NB4 (cell line): Measurements from ENCODE around the gene MAB21L1.

Experiments
- DNase-seq: peaks from one replicate; pipeline ENCODE4 v3.0.0; 2010; ENCODE audit warnings: low read depth
- H3K4me3 ChIP-seq: one replicate; pipeline ENCODE4 v1.5.1; 2011; ENCODE audit warnings: mild to moderate bottlenecking, low read depth, low read length, moderate library complexity
- MAX ChIP-seq: IDR thresholded peaks from 2 replicates; pipeline ENCODE4 v1.6.1; 2011; ENCODE audit warnings: low read depth, low read length
- MYC ChIP-seq: IDR thresholded peaks from 2 replicates; pipeline ENCODE4 v1.6.1; 2011; ENCODE audit warnings: low read depth, low read length
- POLR2A ChIP-seq: IDR thresholded peaks from 2 replicates; pipeline ENCODE4 v1.6.1; 2011; ENCODE audit warnings: mild to moderate bottlenecking; ENCODE audit not compliant: insufficient read length; ENCODE audit errors: extremely low read depth
- TF ChIP-seq, protein P1 (sequence below): IDR thresholded peaks from one replicate; pipeline ENCODE4 v1.5.1; 2012; ENCODE audit warnings: low read depth, low read length

MAB21L1 gene

DNA sequence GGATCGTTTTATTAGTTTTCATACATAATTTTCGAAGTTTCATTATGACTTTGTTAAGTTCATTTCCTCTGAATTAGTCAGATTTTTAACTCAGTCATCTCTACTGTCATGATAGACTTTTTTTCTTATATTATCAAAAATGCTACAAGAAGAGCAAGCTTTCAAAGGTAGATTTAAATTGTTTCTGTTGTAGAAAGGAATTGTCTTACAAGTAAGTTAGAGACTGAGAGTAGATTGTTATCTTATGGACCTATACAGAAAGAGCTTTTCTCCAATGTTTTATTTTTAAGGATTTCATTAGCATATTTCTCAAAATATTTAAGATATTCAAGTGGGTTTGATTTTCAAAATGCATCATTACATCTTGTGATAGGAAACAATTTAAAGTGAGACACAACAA is 2.7 kb downstream of the MAB21L1 start:
- no peak overlapping the region for H3K4me3 ChIP-seq
- no peak for DNase-seq
- TF ChIP-seq MYC (no peak), POLR2A (no peak), MAX (no peak)
- TF ChIP-seq, protein P1, sequence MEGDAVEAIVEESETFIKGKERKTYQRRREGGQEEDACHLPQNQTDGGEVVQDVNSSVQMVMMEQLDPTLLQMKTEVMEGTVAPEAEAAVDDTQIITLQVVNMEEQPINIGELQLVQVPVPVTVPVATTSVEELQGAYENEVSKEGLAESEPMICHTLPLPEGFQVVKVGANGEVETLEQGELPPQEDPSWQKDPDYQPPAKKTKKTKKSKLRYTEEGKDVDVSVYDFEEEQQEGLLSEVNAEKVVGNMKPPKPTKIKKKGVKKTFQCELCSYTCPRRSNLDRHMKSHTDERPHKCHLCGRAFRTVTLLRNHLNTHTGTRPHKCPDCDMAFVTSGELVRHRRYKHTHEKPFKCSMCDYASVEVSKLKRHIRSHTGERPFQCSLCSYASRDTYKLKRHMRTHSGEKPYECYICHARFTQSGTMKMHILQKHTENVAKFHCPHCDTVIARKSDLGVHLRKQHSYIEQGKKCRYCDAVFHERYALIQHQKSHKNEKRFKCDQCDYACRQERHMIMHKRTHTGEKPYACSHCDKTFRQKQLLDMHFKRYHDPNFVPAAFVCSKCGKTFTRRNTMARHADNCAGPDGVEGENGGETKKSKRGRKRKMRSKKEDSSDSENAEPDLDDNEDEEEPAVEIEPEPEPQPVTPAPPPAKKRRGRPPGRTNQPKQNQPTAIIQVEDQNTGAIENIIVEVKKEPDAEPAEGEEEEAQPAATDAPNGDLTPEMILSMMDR: no peak

GRCh38 chr13:35473206-35473775 is 3.2 kb downstream of the MAB21L1 start:
- TF ChIP-seq POLR2A (no peak), MAX (no peak), MYC (no peak)
- TF ChIP-seq, protein P1: no peak
- DNase-seq: no peak

DNA sequence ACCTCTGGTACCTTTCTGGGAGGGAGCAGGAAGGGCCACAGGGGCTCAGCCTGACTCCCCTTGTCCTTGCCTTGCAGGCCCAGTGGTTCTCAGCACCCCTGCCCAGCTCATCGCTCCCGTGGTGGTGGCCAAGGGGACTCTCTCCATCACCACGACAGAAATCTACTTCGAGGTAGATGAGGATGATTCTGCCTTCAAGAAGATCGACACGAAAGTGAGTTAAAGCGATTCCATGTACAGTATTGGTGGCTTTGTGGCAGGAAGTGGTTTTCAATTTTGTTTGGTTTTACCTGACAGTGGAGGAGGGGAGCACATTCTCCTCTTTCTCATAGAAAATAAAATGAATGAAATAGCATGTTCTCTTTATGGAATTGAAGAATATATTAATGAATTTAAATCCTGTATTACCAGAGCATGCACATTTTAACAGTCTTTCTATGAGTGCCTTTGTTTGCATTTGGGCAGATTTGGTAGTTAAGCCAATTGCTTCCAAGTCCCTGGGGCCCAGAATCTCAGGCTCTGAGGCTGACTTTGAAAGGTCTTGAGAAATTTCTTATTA is 4.1 kb downstream of the MAB21L1 start:
- H3K4me3 ChIP-seq: no peak overlapping the region
- DNase-seq: no peak
- TF ChIP-seq, protein P1: no peak
- TF ChIP-seq MYC: no peak
- TF ChIP-seq POLR2A: no peak
- no peak for TF ChIP-seq MAX

More at GRCh38 chr13:35473206-35473775, 3.2 kb downstream of the MAB21L1 start:
- no peak overlapping the region for H3K4me3 ChIP-seq

DNA sequence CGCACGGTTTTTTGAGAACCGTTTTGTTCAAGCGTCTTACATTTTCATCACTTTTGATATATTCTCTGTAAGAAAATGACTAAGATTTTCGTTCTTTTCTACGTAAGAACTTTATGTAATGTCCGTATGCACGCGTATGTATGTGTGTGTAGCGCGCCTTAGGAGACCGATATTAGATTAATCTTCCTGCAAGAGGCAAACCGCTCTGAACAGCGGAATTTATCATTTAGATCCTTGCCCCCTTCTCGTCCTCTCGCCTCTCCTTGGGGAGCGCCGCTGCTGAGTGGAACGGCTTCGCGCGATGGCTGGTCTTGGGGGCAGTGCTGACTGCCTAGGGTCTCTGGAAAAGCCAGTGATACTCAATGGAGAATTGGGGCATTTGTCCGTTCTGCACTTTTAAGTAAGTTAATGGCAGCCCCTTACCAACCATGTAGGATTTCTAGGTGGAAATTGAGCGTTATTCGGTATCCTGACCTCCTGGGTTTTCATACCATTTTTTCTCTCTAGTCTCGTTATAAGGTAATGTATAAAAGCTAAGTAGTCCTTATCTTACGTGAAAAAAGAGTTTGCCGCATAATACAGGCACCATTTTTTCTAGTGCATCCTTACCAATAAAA is 4.7 kb downstream of the MAB21L1 start:
- no peak for TF ChIP-seq POLR2A
- TF ChIP-seq MAX: no peak
- TF ChIP-seq, protein P1: no peak
- TF ChIP-seq MYC: no peak
- H3K4me3 ChIP-seq: no peak overlapping the region
- no peak for DNase-seq

DNA sequence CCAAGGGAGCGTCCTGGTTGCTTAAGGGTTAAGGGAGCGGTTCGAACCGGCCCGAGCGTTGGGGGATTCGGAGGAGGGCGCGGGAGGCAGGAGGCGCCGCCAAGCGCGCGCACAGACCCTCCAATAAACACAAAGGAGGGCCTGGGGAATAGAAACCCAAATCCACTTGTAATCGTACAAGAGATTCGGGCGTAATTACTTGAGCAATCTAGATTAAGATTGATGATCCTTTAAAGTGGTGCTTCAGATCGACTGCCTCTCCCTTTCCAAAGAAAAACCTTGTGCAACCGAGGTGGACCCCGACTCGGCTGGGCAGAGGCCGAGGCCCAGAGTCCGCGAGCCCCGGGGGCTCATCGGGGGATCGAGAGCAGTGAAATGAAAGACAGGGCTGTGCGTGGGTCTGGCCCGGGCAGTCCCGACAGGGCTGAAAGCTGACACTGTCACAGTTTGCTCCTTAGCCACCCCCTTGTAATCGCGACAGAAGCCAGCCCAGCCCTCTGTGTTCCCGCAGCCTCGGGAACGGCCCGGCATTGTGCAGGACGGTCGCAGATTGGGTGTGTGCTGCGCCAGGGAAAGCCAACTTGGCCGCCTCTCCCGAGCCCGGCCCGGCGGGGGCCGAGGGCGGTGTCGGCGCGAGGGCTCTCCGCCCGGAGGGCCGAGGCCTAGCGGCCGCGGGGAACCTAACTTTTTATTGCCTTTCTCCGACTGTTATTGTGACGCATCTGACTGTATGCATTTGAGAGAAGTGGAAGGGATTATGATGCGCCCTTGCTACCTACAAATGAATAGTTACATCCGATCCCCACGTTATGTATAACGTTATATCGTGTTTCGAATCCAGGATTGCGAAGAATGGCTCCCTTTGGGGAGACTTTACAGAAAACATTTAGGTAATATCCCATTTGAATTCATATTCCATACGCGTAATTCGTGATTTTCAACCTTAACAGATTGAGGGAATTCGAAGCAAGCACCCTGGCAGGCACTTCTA is 5.5 kb downstream of the MAB21L1 start:
- DNase-seq: no peak
- no peak for TF ChIP-seq MYC
- TF ChIP-seq, protein P1: no peak
- TF ChIP-seq POLR2A: no peak
- no peak for TF ChIP-seq MAX
- no peak overlapping the region for H3K4me3 ChIP-seq
